H9 (cell line): Measurements from ENCODE around the gene MRPL36. TPM values are rescaled to one million over a fixed set of nuclear protein-coding genes. Genes with fewer than 3 reads are reported as not detected.

Experiments used
- DNase-seq: peaks from one replicate; pipeline ENCODE4 v3.0.0-alpha.2; 2017
- H2AFZ ChIP-seq: one replicate; pipeline ENCODE4 v1.6.1; 2013; ENCODE audit warnings: mild to moderate bottlenecking, low read length, control low read depth, moderate library complexity
- H2AK5ac ChIP-seq: 2 replicates; pipeline ENCODE4 v1.6.1; 2013; ENCODE audit warnings: low read length, control low read depth, mixed read lengths; ENCODE audit not compliant: insufficient read length
- H2BK120ac ChIP-seq: one replicate; pipeline ENCODE4 v1.6.1; 2013; ENCODE audit warnings: low read depth, mild to moderate bottlenecking, low read length, control low read depth, inconsistent platforms; ENCODE audit not compliant: poor library complexity, severe bottlenecking
- H2BK12ac ChIP-seq: 2 replicates; pipeline ENCODE4 v1.6.1; 2013; ENCODE audit warnings: low read length, control low read depth, mixed read lengths, low read depth; ENCODE audit not compliant: insufficient read length
- H2BK15ac ChIP-seq: 2 replicates; pipeline ENCODE4 v1.6.1; 2013; ENCODE audit warnings: low read depth, low read length, control low read depth
- H2BK20ac ChIP-seq: one replicate; pipeline ENCODE4 v1.6.1; 2013; ENCODE audit warnings: low read depth, mild to moderate bottlenecking, low read length, control low read depth, inconsistent platforms; ENCODE audit not compliant: poor library complexity, severe bottlenecking
- H2BK5ac ChIP-seq: 2 replicates; pipeline ENCODE4 v1.6.1; 2013; ENCODE audit warnings: low read length, control low read depth, mixed read lengths; ENCODE audit not compliant: insufficient read length
- H3K14ac ChIP-seq: 2 replicates; pipeline ENCODE4 v1.6.1; 2013; ENCODE audit warnings: low read length, control low read depth; ENCODE audit not compliant: insufficient read depth
- H3K18ac ChIP-seq: 2 replicates; pipeline ENCODE4 v1.6.1; 2013; ENCODE audit warnings: low read depth, mild to moderate bottlenecking, mixed read lengths, low read length, control low read depth; ENCODE audit not compliant: insufficient read length
- H3K23ac ChIP-seq: 2 replicates; pipeline ENCODE4 v1.6.1; 2013; ENCODE audit warnings: low read length, control low read depth, mixed read lengths, low read depth; ENCODE audit not compliant: insufficient read length
- H3K23me2 ChIP-seq: 2 replicates; pipeline ENCODE4 v1.6.1; 2013; ENCODE audit warnings: low read depth, mild to moderate bottlenecking, mixed read lengths, low read length, control low read depth; ENCODE audit not compliant: insufficient read length, poor library complexity, severe bottlenecking
- H3K27ac ChIP-seq: 2 replicates; pipeline ENCODE4 v1.5.1; 2013; ENCODE audit warnings: low read length, control low read depth, mixed read lengths, low read depth; ENCODE audit not compliant: insufficient read length
- H3K27me3 ChIP-seq: 2 replicates; pipeline ENCODE4 v1.6.1; 2013; ENCODE audit warnings: low read length, control low read depth, inconsistent platforms; ENCODE audit not compliant: insufficient read depth
- H3K4ac ChIP-seq: 2 replicates; pipeline ENCODE4 v1.6.1; 2013; ENCODE audit warnings: low read depth, mild to moderate bottlenecking, control low read depth, inconsistent platforms, low read length, moderate library complexity
- H3K4me1 ChIP-seq: 2 replicates; pipeline ENCODE4 v1.6.1; 2013; ENCODE audit warnings: low read length, control low read depth, inconsistent platforms; ENCODE audit not compliant: insufficient read depth
- H3K4me2 ChIP-seq: 2 replicates; pipeline ENCODE4 v1.6.1; 2013; ENCODE audit warnings: low read length, control low read depth, mixed read lengths; ENCODE audit not compliant: insufficient read length, insufficient read depth
- H3K56ac ChIP-seq: 2 replicates; pipeline ENCODE4 v1.6.1; 2013; ENCODE audit warnings: low read depth, mild to moderate bottlenecking, mixed read lengths, low read length, control low read depth; ENCODE audit not compliant: insufficient read length
- H3K79me1 ChIP-seq: 2 replicates; pipeline ENCODE4 v1.6.1; 2013; ENCODE audit warnings: low read depth, mild to moderate bottlenecking, moderate library complexity, low read length, control low read depth, inconsistent platforms; ENCODE audit not compliant: insufficient read depth, poor library complexity, severe bottlenecking
- H3K79me2 ChIP-seq: 2 replicates; pipeline ENCODE4 v1.6.1; 2013; ENCODE audit warnings: low read length, control low read depth, inconsistent platforms; ENCODE audit not compliant: insufficient read depth
- H3K9ac ChIP-seq: 2 replicates; pipeline ENCODE4 v1.6.1; 2013; ENCODE audit warnings: low read length, control low read depth, mixed read lengths; ENCODE audit not compliant: insufficient read length; ENCODE audit errors: extremely low read depth
- H3K9me3 ChIP-seq: one replicate; pipeline ENCODE4 v1.6.1; 2013; ENCODE audit warnings: low read depth, low read length, inconsistent platforms; ENCODE audit not compliant: control insufficient read depth
- H3T11ph ChIP-seq: one replicate; pipeline ENCODE4 v1.6.1; 2013; ENCODE audit warnings: mild to moderate bottlenecking, low read length, control low read depth, inconsistent platforms
- H4K20me1 ChIP-seq: one replicate; pipeline ENCODE4 v1.6.1; 2013; ENCODE audit not compliant: control insufficient read depth, insufficient read length, insufficient read depth
- H4K5ac ChIP-seq: 2 replicates; pipeline ENCODE4 v1.6.1; 2013; ENCODE audit warnings: low read depth, mild to moderate bottlenecking, mixed read lengths, low read length, control low read depth; ENCODE audit not compliant: insufficient read length
- H4K8ac ChIP-seq: replicated peaks from 2 replicates; pipeline ENCODE4 v1.6.1; 2013; ENCODE audit warnings: low read length, control low read depth, mixed read lengths, low read depth; ENCODE audit not compliant: insufficient read length
- H4K91ac ChIP-seq: 2 replicates; pipeline ENCODE4 v1.6.1; 2013; ENCODE audit warnings: low read depth, mild to moderate bottlenecking, moderate library complexity, mixed read lengths, low read length, control low read depth; ENCODE audit not compliant: insufficient read length
- H3K27ac Mint-ChIP-seq, 3 experiments: 2 replicates in 2 of 3; 3 replicates in 1 of 3; pipeline ENCODE4 v1.8.0; 2020 to 2021; ENCODE audit warnings: mixed read lengths in 3 of 3, mild to moderate bottlenecking in 1 of 3, moderate library complexity in 1 of 3
- H3K27me3 Mint-ChIP-seq: 2 replicates; pipeline ENCODE4 v1.8.0; 2021; ENCODE audit warnings: low read depth, mild to moderate bottlenecking, moderate library complexity, mixed read lengths
- H3K36me3 Mint-ChIP-seq, 3 experiments: 2 replicates in 2 of 3; 3 replicates in 1 of 3; pipeline ENCODE4 v1.8.0; 2020 to 2021; ENCODE audit warnings: low read depth in 3 of 3, mixed read lengths in 3 of 3; ENCODE audit not compliant: insufficient read depth in 1 of 3
- H3K4me1 Mint-ChIP-seq, 2 experiments: 2 replicates each; pipeline ENCODE4 v1.8.0; 2020; ENCODE audit warnings: mixed read lengths in 2 of 2
- H3K4me3 Mint-ChIP-seq, 2 experiments: 2 replicates in 1 of 2; 3 replicates in 1 of 2; pipeline ENCODE4 v1.8.0; 2020 to 2021; ENCODE audit warnings: mild to moderate bottlenecking in 2 of 2, mixed read lengths in 2 of 2, moderate library complexity in 1 of 2
- H3K9me3 Mint-ChIP-seq, 2 experiments: 2 replicates in 1 of 2; 3 replicates in 1 of 2; pipeline ENCODE4 v1.8.0; 2020; ENCODE audit warnings: mild to moderate bottlenecking in 2 of 2, mixed read lengths in 2 of 2, moderate library complexity in 1 of 2
- CTCF ChIP-seq: fragments of 200-600 bp; sonication (generic); conservative IDR thresholded peaks from 3 replicates; pipeline ENCODE4 v1.8.0; 2021; ENCODE audit warnings: antibody characterized with exemption, mild to moderate bottlenecking
- WGBS: extraction: QIAGEN DNeasy Blood & Tissue Kit; methylation state at CpG from one replicate; pipeline ENCODE4 v1.1.7; 2013; ENCODE audit warnings: missing lambda C conversion rate, low lambda C conversion rate, mixed read lengths; ENCODE audit not compliant: insufficient read length; ENCODE audit errors: extremely low coverage; 5-methylcytosine and 5-hydroxymethylcytosine counted together
- total RNA-seq: library from RNA; stranded (reverse); gene quantifications from 2 replicates; pipeline ENCODE4 v1.2.1, GENCODE V29; 2021

The MRPL36 gene
- total RNA-seq, 1 experiment from 2014 or later: 67.3 TPM

GRCh38 chr5:1824903-1825841, 25.5 kb upstream of the MRPL36 start:
- Histone ChIP-seq H4K5ac (no peak overlapping the region), H2BK120ac (no peak overlapping the region), H3K56ac (no peak overlapping the region), H3K4me2 (no peak overlapping the region), H2BK12ac (no peak overlapping the region), H3K9me3 (no peaks in the 10 kb centered on the region), H3K14ac (no peak overlapping the region; the same call in 1 of the 2 replicates), H3K4me1 (no peaks in the 10 kb centered on the region), H4K8ac (no peak overlapping the region), H3K27me3 (no peaks in the 10 kb centered on the region), H3T11ph (no peak overlapping the region), H2BK15ac (no peak overlapping the region), H2AFZ (no peak overlapping the region), H2BK20ac (no peak overlapping the region), H4K91ac (no peak overlapping the region), H3K18ac (no peak overlapping the region), H3K23me2 (no peaks in the 10 kb centered on the region), H4K20me1 (no peaks in the 10 kb centered on the region), H3K4ac (no peak overlapping the region), H3K79me2 (no peaks in the 10 kb centered on the region), H3K79me1 (no peaks in the 10 kb centered on the region), H2BK5ac (no peak overlapping the region), H3K23ac (no peak overlapping the region), H3K9ac (no peak overlapping the region), H2AK5ac (no peak overlapping the region), H3K27ac (no peak overlapping the region)
- Mint-ChIP-seq H3K4me1 (peaks cover 4 to 10% of the 10 kb centered on the region in 2 experiments), H3K9me3 (no peaks in the 10 kb centered on the region), H3K27ac (no peak overlapping the region), H3K36me3 (peaks cover 11 to 39% (median 21%) of the 10 kb centered on the region in 3 experiments), H3K27me3 (no peaks in the 10 kb centered on the region; the same call in 1 of the 2 replicates), H3K4me3 (no peak overlapping the region)
- DNase-seq: no peak
- TF ChIP-seq CTCF: no peak
- no CpG with 5 or more reads among the region's 27 CpGs for WGBS
